GM20431 (cell line): ENCODE results near the gene ITPA.

ENCODE experiments used
- in situ Hi-C: fragments of 300-500 bp; cut with MseI, MboI; formaldehyde crosslinking; loops from one replicate; pipeline ENCODE4 v1.15.0; 2020; ENCODE audit warnings: low sequenced_read_pairs; ENCODE audit not compliant: unreplicated experiment

Gene ITPA

GRCh38 chr20:3239867-3240775 lies 30.8 kb downstream of the ITPA start:
- in situ Hi-C loops = no loop called here

GRCh38 chr20:3240776-3241363 lies 31.6 kb downstream of the ITPA start:
- in situ Hi-C loops = no loop called here

- in situ Hi-C loops = no loop called here
Observed at GRCh38 chr20:3242172-3242692, 32.9 kb downstream of the ITPA start.

GRCh38 chr20:3243718-3244358 lies 34.5 kb downstream of the ITPA start:
- in situ Hi-C loops = no loop called here

GRCh38 chr20:3244613-3245012 lies 35.3 kb downstream of the ITPA start:
- in situ Hi-C loops = no loop called here

GRCh38 chr20:3245156-3245555 lies 35.9 kb downstream of the ITPA start:
- in situ Hi-C loops = no loop called here

GRCh38 chr20:3245711-3246110 lies 36.4 kb downstream of the ITPA start:
- in situ Hi-C loops = no loop called here

- in situ Hi-C loops = no loop called here
Observed at GRCh38 chr20:3246682-3247081, 37.4 kb downstream of the ITPA start.

GRCh38 chr20:3247638-3248037 lies 38.3 kb downstream of the ITPA start:
- in situ Hi-C loops = no loop called here

- in situ Hi-C loops = no loop called here
Observed at GRCh38 chr20:3248167-3248992, 39.1 kb downstream of the ITPA start.

GRCh38 chr20:3248993-3249347 lies 39.7 kb downstream of the ITPA start:
- in situ Hi-C loops = no loop called here

GRCh38 chr20:3250091-3250504 lies 40.8 kb downstream of the ITPA start:
- in situ Hi-C loops = no loop called here

GRCh38 chr20:3251806-3252205 lies 42.5 kb downstream of the ITPA start:
- in situ Hi-C loops = no loop called here

GRCh38 chr20:3255728-3256127 lies 46.4 kb downstream of the ITPA start:
- in situ Hi-C loops = no loop called here

GRCh38 chr20:3258429-3258828 lies 49.1 kb downstream of the ITPA start:
- in situ Hi-C loops = no loop called here

GRCh38 chr20:3262566-3262965 lies 53.3 kb downstream of the ITPA start:
- in situ Hi-C loops = no loop called here

GRCh38 chr20:3270051-3270450 lies 60.8 kb downstream of the ITPA start:
- in situ Hi-C loops = no loop called here

- in situ Hi-C loops = no loop called here
Observed at GRCh38 chr20:3273371-3273770, 64.1 kb downstream of the ITPA start.
